AG09309 (cell line): ENCODE results near the gene PRR12.

Experiments
- DNase-seq: peaks from one replicate; pipeline ENCODE4 v3.0.0-alpha.2; 2010; ENCODE audit warnings: low read depth
- H3K4me3 ChIP-seq: 2 replicates; pipeline ENCODE4 v1.5.1; 2011; ENCODE audit warnings: mild to moderate bottlenecking, low read depth, low read length, moderate library complexity; ENCODE audit not compliant: control insufficient read depth
- TF ChIP-seq, protein P1 (sequence below): IDR thresholded peaks from 2 replicates; pipeline ENCODE4 v1.5.1; 2011; ENCODE audit warnings: mild to moderate bottlenecking, low read depth, low read length, inconsistent platforms; ENCODE audit not compliant: insufficient read depth, control insufficient read depth; ENCODE audit errors: missing control alignments

Gene PRR12

DNA sequence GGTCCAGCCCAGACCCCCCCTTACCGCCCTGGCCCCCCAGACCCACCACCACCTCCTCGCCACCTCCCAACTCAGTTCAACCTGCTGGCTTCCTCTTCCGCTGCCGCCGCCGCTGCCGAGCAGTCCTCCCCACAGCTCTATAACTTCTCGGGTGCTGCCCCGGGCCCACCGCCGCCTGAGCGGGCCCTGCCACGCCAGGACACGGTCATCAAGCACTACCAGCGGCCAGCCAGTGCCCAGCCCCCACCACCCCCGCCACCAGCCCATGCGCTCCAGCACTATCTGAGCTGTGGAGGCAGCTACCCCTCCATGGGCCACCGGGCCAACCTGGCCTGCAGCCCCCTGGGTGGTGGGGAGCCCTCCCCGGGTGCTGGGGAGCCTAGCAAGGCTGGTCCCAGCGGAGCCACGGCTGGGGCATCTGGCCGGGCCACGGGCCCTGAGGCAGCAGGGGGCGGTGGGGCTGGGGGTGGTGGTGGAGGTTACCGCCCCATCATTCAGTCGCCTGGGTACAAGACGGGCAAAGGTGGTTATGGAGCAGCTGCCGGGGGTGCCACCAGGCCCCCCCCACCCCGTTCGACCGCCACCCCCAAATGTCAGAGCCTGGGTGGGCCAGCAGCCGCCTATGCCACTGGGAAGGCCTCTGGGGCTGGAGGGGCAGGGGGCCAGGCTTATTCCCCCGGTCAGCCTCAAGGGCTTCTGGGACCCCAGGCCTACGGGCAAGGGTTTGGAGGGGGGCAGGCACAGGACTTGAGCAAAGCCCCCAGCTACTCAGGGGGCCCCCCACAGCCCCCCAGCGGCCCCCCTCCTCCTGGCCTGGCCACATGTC is 4.2 kb downstream of the PRR12 start:
- H3K4me3 ChIP-seq, result no peak overlapping the region
- TF ChIP-seq, protein P1, sequence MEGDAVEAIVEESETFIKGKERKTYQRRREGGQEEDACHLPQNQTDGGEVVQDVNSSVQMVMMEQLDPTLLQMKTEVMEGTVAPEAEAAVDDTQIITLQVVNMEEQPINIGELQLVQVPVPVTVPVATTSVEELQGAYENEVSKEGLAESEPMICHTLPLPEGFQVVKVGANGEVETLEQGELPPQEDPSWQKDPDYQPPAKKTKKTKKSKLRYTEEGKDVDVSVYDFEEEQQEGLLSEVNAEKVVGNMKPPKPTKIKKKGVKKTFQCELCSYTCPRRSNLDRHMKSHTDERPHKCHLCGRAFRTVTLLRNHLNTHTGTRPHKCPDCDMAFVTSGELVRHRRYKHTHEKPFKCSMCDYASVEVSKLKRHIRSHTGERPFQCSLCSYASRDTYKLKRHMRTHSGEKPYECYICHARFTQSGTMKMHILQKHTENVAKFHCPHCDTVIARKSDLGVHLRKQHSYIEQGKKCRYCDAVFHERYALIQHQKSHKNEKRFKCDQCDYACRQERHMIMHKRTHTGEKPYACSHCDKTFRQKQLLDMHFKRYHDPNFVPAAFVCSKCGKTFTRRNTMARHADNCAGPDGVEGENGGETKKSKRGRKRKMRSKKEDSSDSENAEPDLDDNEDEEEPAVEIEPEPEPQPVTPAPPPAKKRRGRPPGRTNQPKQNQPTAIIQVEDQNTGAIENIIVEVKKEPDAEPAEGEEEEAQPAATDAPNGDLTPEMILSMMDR, result no peak
- no peak for DNase-seq

- no peak overlapping the region for H3K4me3 ChIP-seq
- no peak for DNase-seq
- TF ChIP-seq, protein P1, result no peak
These were observed 4.9 kb downstream of the PRR12 start for GRCh38 chr19:49595819-49596404.

- TF ChIP-seq, protein P1, result no peak
- DNase-seq, result no peak
- H3K4me3 ChIP-seq, result no peak overlapping the region
These were observed 5.4 kb downstream of the PRR12 start for GRCh38 chr19:49596407-49596806.

DNA sequence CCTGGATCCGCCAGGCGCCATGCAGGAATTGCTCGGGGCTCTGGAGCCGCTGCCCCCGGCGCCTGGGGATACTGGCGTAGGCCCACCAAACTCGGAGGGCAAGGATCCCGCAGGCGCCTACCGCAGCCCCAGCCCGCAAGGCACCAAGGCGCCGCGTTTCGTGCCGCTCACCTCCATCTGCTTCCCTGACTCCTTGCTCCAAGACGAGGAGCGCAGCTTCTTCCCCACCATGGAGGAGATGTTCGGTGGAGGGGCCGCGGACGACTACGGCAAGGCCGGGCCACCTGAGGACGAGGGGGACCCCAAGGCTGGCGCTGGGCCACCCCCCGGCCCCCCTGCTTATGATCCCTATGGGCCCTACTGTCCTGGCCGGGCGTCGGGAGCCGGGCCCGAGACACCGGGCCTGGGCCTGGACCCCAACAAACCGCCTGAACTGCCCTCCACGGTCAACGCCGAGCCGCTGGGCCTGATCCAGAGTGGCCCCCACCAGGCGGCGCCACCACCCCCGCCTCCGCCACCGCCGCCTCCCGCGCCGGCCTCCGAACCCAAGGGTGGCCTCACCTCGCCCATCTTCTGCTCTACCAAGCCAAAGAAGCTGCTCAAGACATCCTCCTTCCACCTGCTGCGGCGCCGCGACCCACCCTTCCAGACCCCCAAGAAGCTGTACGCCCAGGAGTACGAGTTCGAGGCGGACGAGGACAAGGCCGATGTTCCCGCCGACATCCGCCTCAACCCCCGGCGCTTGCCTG is 6.1 kb downstream of the PRR12 start:
- TF ChIP-seq, protein P1, result no peak
- DNase-seq, result no peak
- no peak overlapping the region for H3K4me3 ChIP-seq

DNA sequence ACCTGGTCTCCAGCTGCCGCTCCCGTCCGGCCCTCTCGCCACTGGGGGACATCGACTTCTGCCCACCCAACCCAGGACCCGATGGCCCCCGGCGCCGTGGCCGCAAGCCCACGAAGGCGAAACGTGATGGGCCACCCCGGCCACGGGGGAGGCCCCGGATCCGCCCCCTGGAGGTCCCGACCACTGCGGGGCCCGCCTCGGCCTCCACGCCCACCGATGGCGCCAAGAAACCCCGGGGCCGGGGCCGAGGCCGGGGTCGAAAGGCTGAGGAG is 6.7 kb downstream of the PRR12 start:
- TF ChIP-seq, protein P1, result no peak
- no peak for DNase-seq
- H3K4me3 ChIP-seq, result no peak overlapping the region

GRCh38 chr19:49599378-49600295 is 8.7 kb downstream of the PRR12 start:
- no peak for DNase-seq
- TF ChIP-seq, protein P1, result no peak
- H3K4me3 ChIP-seq, result no peak overlapping the region
